ENCODE measurements around the gene PLA2G15.

PLA2G15 gene

GRCh38 chr16:68237243-68238028 lies 7.7 kb upstream of the PLA2G15 start:
- ChIA-PET CTCF (interaction anchor here (1.0 to 3.7 kb wide), 8 partner anchors 9 to 172 kb away, joined by 3 to 35 read pairs (median 7); partner anchors contain the start of gene SLC7A6), POLR2A (interaction anchor here (0.5 to 1.9 kb wide), 9 partner anchors 20 to 1076 kb away, joined by 3 to 13 read pairs (median 4); partner anchors contain the start of genes PRMT7, SLC7A6 and SLC7A6OS)
- DNase-seq (ENCODE audit: low read depth, low spot score): peak; percentile 80
- H3K4me3 ChIP-seq (ENCODE audit: low read depth, low read length): peak overlapping the region; percentile 62
- TF ChIP-seq CTCF (IDR thresholded peaks at IDR 0.05; ENCODE audit: insufficient read depth, low read length, missing control alignments): no peak

- ChIA-PET POLR2A (interaction anchor here (0.6 to 1.9 kb wide), 6 partner anchors 20 to 1076 kb away, joined by 3 to 13 read pairs (median 3); partner anchors contain the start of gene SLC7A6), CTCF (interaction anchor here (1.2 to 3.7 kb wide), 7 partner anchors 8 to 237 kb away, joined by 3 to 35 read pairs (median 7); partner anchors contain the start of gene SLC7A6)
- DNase-seq (ENCODE audit: low read depth, low spot score): no peak
- TF ChIP-seq CTCF (IDR thresholded peaks at IDR 0.05; ENCODE audit: insufficient read depth, low read length, missing control alignments): no peak
- H3K4me3 ChIP-seq (ENCODE audit: low read depth, low read length): peak overlapping the region; percentile 60
Observed at GRCh38 chr16:68238029-68238345, 7.2 kb upstream of the PLA2G15 start.

GRCh38 chr16:68242085-68242484 lies 3.1 kb upstream of the PLA2G15 start:
- DNase-seq (ENCODE audit: low read depth, low spot score): no peak
- ChIA-PET POLR2A (no interaction called here), CTCF (interaction anchor here (1.0 to 7.2 kb wide), 4 partner anchors 13 to 86 kb away, joined by 3 to 67 read pairs (median 4); no protein-coding TSS in a partner anchor)
- no peak overlapping the region for H3K4me3 ChIP-seq (ENCODE audit: low read depth, low read length)
- TF ChIP-seq CTCF (IDR thresholded peaks at IDR 0.05; ENCODE audit: insufficient read depth, low read length, missing control alignments): no peak

GRCh38 chr16:68242926-68243858 lies 2.0 kb upstream of the PLA2G15 start:
- POLR2A ChIA-PET: interaction anchor here (0.7 to 3.3 kb wide), 3 partner anchors 15 to 220 kb away, joined by 3 to 17 read pairs (median 4); partner anchors contain the start of gene SLC7A6
- CTCF ChIA-PET: interaction anchor here (0.8 to 7.2 kb wide), 3 partner anchors 19 to 85 kb away, joined by 4 to 67 read pairs (median 62); partner anchors contain the start of gene SLC7A6

GRCh38 chr16:68244481-68244902 lies 681 bp upstream of the PLA2G15 start:
- ChIA-PET POLR2A (interaction anchor here (0.6 to 3.3 kb wide), 3 partner anchors 20 to 299 kb away, joined by 3 to 17 read pairs (median 3); partner anchors contain the start of gene SLC7A6), CTCF (interaction anchor here (0.9 to 7.2 kb wide), 5 partner anchors 13 to 151 kb away, joined by 3 to 67 read pairs (median 12); partner anchors contain the start of gene SLC7A6)
- no peak for TF ChIP-seq CTCF (IDR thresholded peaks at IDR 0.05; ENCODE audit: insufficient read depth, low read length, missing control alignments)
- no peak for DNase-seq (ENCODE audit: low read depth, low spot score)
- peak overlapping the region; percentile 99 for H3K4me3 ChIP-seq (ENCODE audit: low read depth, low read length)

More at GRCh38 chr16:68242926-68243858, 2.0 kb upstream of the PLA2G15 start:
- no peak for TF ChIP-seq CTCF (IDR thresholded peaks at IDR 0.05; ENCODE audit: insufficient read depth, low read length, missing control alignments)
- H3K4me3 ChIP-seq (ENCODE audit: low read depth, low read length): no peak overlapping the region
- no peak for DNase-seq (ENCODE audit: low read depth, low spot score)
